Breast epithelium (tissue), 3 donors: ENCODE measurements around the gene POGK.
A peak's percentile ranks its signal among the peaks of the same experiment; 100 is the strongest.

ENCODE experiments used
- POLR2A ChIP-seq: fragments of 450-650 bp; IDR thresholded peaks from one replicate; pipeline ENCODE4 v1.6.1; 2016; ENCODE audit warnings: antibody characterized with exemption, mild to moderate bottlenecking, moderate library complexity
- POLR2AphosphoS5 ChIP-seq, 3 donors: sonication (generic); formaldehyde crosslinking; IDR thresholded peaks; one replicate each; pipeline ENCODE4 v1.6.1; 2017; ENCODE audit warnings: antibody characterized with exemption in 3 of 3
- TF ChIP-seq, protein P1 (sequence below), 3 donors: fragments of 450-650 bp; IDR thresholded peaks; one replicate each; pipeline ENCODE4 v1.5.1; 2016 to 2017; ENCODE audit warnings: antibody characterized with exemption in 3 of 3, mild to moderate bottlenecking in 3 of 3, moderate library complexity in 3 of 3

DNA sequence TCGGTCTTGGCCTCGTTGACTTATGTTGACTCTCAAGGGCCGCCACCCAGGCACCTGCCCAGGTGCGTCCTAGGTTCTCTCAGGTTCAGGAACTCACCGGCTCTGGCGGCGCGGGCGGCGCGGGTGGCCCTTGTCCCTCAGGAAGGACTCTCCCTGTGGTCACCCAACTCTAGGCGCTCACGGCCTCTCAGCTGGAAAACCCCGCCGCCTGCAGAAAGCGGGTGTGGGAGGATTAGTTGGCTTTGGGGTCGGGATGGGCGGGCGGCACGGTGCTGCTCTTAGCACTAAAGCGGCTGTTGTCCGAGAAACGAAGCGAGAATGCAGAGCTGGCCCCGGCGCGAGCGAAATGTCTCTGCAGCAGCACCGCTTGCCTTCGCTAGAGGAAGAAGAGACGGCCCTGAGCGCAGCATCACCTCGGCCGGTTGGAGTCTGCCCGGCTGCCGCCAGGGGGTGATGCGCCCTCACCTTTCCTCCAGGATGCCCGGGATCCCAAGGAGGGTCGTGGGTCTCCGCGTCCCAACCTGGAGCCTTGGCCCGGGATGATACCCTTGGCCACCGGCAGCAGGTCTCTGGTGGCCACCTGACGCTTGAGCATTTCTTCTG is 44.9 kb downstream of the POGK start:
- TF ChIP-seq, protein P1, sequence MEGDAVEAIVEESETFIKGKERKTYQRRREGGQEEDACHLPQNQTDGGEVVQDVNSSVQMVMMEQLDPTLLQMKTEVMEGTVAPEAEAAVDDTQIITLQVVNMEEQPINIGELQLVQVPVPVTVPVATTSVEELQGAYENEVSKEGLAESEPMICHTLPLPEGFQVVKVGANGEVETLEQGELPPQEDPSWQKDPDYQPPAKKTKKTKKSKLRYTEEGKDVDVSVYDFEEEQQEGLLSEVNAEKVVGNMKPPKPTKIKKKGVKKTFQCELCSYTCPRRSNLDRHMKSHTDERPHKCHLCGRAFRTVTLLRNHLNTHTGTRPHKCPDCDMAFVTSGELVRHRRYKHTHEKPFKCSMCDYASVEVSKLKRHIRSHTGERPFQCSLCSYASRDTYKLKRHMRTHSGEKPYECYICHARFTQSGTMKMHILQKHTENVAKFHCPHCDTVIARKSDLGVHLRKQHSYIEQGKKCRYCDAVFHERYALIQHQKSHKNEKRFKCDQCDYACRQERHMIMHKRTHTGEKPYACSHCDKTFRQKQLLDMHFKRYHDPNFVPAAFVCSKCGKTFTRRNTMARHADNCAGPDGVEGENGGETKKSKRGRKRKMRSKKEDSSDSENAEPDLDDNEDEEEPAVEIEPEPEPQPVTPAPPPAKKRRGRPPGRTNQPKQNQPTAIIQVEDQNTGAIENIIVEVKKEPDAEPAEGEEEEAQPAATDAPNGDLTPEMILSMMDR (IDR thresholded peaks at IDR 0.05), result peak; percentile 32 to 55 (median 48)
- no peak for TF ChIP-seq POLR2A
- no peak for TF ChIP-seq POLR2AphosphoS5 (IDR thresholded peaks at IDR 0.05)
